K562 (cell line): ENCODE data around the gene UBE2R2.

Experiments
- ARHGAP35 ChIP-seq: fragments of 450-650 bp; IDR thresholded peaks from 2 replicates; pipeline ENCODE4 v1.6.1; 2018; ENCODE audit not compliant: partially characterized antibody
- BCLAF1 ChIP-seq, 2 experiments: fragments of 450-650 bp in 1 of 2; IDR thresholded peaks; 2 replicates each; pipeline ENCODE4 v1.6.1; 2011 to 2017; ENCODE audit warnings: low read depth in 2 of 2, antibody characterized with exemption in 1 of 2, borderline replicate concordance in 1 of 2, low read length in 1 of 2, mild to moderate bottlenecking in 1 of 2, mixed read lengths in 1 of 2; ENCODE audit not compliant: control insufficient read depth in 1 of 2
- CTCF ChIP-seq, 3 experiments: IDR thresholded peaks in 2 of 3; conservative IDR thresholded peaks in 1 of 3; 2 replicates each; pipeline ENCODE4 v1.5.1; 2011 to 2012; ENCODE audit warnings: low read length in 3 of 3, mild to moderate bottlenecking in 3 of 3, control low read depth in 2 of 3, improper control_type of control experiment in 1 of 3, inconsistent platforms in 1 of 3, low read depth in 1 of 3, mixed read lengths in 1 of 3, moderate library complexity in 1 of 3; ENCODE audit not compliant: insufficient read depth in 2 of 3
- EGR1 ChIP-seq: fragments of 450-650 bp; conservative IDR thresholded peaks from 2 replicates; pipeline ENCODE4 v1.6.1; 2017; ENCODE audit warnings: mild to moderate bottlenecking
- FOXA1 ChIP-seq: fragments of 450-650 bp; IDR thresholded peaks from 2 replicates; pipeline ENCODE4 v1.6.1; 2016; ENCODE audit warnings: mild to moderate bottlenecking, borderline replicate concordance
- HMGXB4 ChIP-seq: sonication (generic); formaldehyde crosslinking; IDR thresholded peaks from 2 replicates; pipeline ENCODE4 v1.8.1; 2023; ENCODE audit warnings: mild to moderate bottlenecking, missing genetic modification reagents
- MEIS2 ChIP-seq: fragments of 450-650 bp; IDR thresholded peaks from 2 replicates; pipeline ENCODE4 v1.6.1; 2014; ENCODE audit warnings: mild to moderate bottlenecking; ENCODE audit not compliant: partially characterized antibody
- MXI1 ChIP-seq: IDR thresholded peaks from 2 replicates; pipeline ENCODE4 v1.6.1; 2011; ENCODE audit warnings: low read depth, mild to moderate bottlenecking, improper control_type of control experiment, low read length
- NR2F6 ChIP-seq: fragments of 450-650 bp; formaldehyde crosslinking; IDR thresholded peaks from 2 replicates; pipeline ENCODE4 v1.4.0; 2020; ENCODE audit warnings: mild to moderate bottlenecking
- RCOR1 ChIP-seq, 2 experiments: IDR thresholded peaks; 2 replicates each; pipeline ENCODE4 v1.6.1; 2012; ENCODE audit warnings: low read depth in 2 of 2, low read length in 2 of 2, borderline replicate concordance in 1 of 2, improper control_type of control experiment in 1 of 2
- SPI1 ChIP-seq: IDR thresholded peaks from 2 replicates; pipeline ENCODE4 v1.6.1; 2011; ENCODE audit warnings: low read depth, low read length, control low read depth, borderline replicate concordance
- U2AF1 ChIP-seq: fragments of 200-400 bp; formaldehyde crosslinking; optimal IDR thresholded peaks from 2 replicates; pipeline ENCODE3; 2017; ENCODE audit warnings: mild to moderate bottlenecking, low read depth, low read length, moderate library complexity

- TF ChIP-seq CTCF (IDR thresholded peaks at IDR 0.05 in 2 of 3, conservative IDR thresholded peaks at IDR 0.05 in 1 of 3; ENCODE audit: insufficient read depth in 2 of 3, low read depth in 1 of 3, low read length in 3 of 3) (no peak), MXI1 (no peak), HMGXB4 (CRISPR knock-in tag) (no peak), U2AF1 (no peak), BCLAF1 (IDR thresholded peaks at IDR 0.05; ENCODE audit: borderline replicate concordance in 1 of 2, control insufficient read depth in 1 of 2, low read depth in 2 of 2, low read length in 1 of 2) (no peak), EGR1 (no peak), SPI1 (no peak), MEIS2 (no peak), NR2F6 (no peak), ARHGAP35 (no peak), RCOR1 (IDR thresholded peaks at IDR 0.05; ENCODE audit: borderline replicate concordance in 1 of 2, low read depth in 2 of 2, low read length in 2 of 2) (no peak), FOXA1 (no peak)
Measured at GRCh38 chr9:33903157-33903780, 86.3 kb downstream of the UBE2R2 start.
